Spleen (tissue), 11 donors: ENCODE data around the gene ITGAE. TPM values are rescaled to one million over a fixed set of nuclear protein-coding genes. Genes with fewer than 3 reads are reported as not detected.
A peak's percentile ranks its signal among the peaks of the same experiment; 100 is the strongest.

Experiments used
- DNase-seq: peaks from one replicate; pipeline ENCODE4 v3.0.0-alpha.2; 2020
- H3K27ac ChIP-seq, 8 donors: fragments of 200-600 bp; sonication (generic) in 7 of 8; 1 replicate in 4 of 8; 2 replicates in 4 of 8; pipeline versions ENCODE4 v1.5.0 to v1.8.0; 2016 to 2021; ENCODE audit warnings: inconsistent platforms in 4 of 8, mild to moderate bottlenecking in 4 of 8, moderate library complexity in 1 of 8
- H3K27me3 ChIP-seq, 7 donors: fragments of 200-600 bp; sonication (generic) in 6 of 7; replicated peaks in 1 of 7; 1 replicate in 4 of 7; 2 replicates in 3 of 7; pipeline versions ENCODE4 v1.5.0 to v1.8.0; 2016 to 2021; ENCODE audit warnings: inconsistent platforms in 3 of 7, mild to moderate bottlenecking in 1 of 7
- H3K36me3 ChIP-seq, 6 donors: fragments of 200-600 bp; sonication (generic) in 5 of 6; 1 replicate in 4 of 6; 2 replicates in 2 of 6; pipeline versions ENCODE4 v1.5.0 to v1.8.0; 2016 to 2021; ENCODE audit warnings: inconsistent platforms in 2 of 6
- H3K4me1 ChIP-seq, 6 donors: fragments of 200-600 bp; sonication (generic) in 5 of 6; 1 replicate in 3 of 6; 2 replicates in 3 of 6; pipeline versions ENCODE4 v1.5.0 to v1.8.0; 2016 to 2021; ENCODE audit warnings: inconsistent platforms in 3 of 6
- H3K4me3 ChIP-seq, 8 donors: fragments of 200-600 bp; sonication (generic) in 7 of 8; 1 replicate in 4 of 8; 2 replicates in 4 of 8; pipeline versions ENCODE4 v1.5.0 to v1.8.0; 2016 to 2021; ENCODE audit warnings: inconsistent platforms in 4 of 8, mild to moderate bottlenecking in 4 of 8, moderate library complexity in 2 of 8
- H3K9me3 ChIP-seq, 8 donors: fragments of 200-600 bp; sonication (generic) in 7 of 8; 1 replicate in 4 of 8; 2 replicates in 4 of 8; pipeline versions ENCODE4 v1.5.0 to v1.8.0; 2016 to 2021; ENCODE audit warnings: inconsistent platforms in 4 of 8
- POLR2A ChIP-seq, 3 donors: fragments of 450-650 bp; IDR thresholded peaks; one replicate each; pipeline ENCODE4 v1.5.1; 2017; ENCODE audit warnings: antibody characterized with exemption in 3 of 3, mild to moderate bottlenecking in 1 of 3
- POLR2AphosphoS5 ChIP-seq, 3 donors: sonication (generic); formaldehyde crosslinking; IDR thresholded peaks; one replicate each; pipeline ENCODE4 v1.5.1; 2017; ENCODE audit warnings: antibody characterized with exemption in 3 of 3
- WGBS, 5 donors: extraction: QIAGEN DNeasy Blood & Tissue Kit in 3 of 5; methylation state at CpG; one replicate each; pipeline versions ENCODE4 v1.1.5 to v1.1.7; 2013 to 2018; 5-methylcytosine and 5-hydroxymethylcytosine counted together
- intact Hi-C: fragments of 100-400 bp; cut with DNase I; formaldehyde crosslinking; loops from one replicate; pipeline ENCODE4 v1.15.0; 2023; ENCODE audit warnings: low total_unique reads
- polyA plus RNA-seq, 3 donors: library from polyadenylated mRNA; stranded (reverse); fragments of 200-250 nt; gene quantifications; one replicate each; pipeline ENCODE4 v1.2.1, GENCODE V29; 2013
- total RNA-seq, 7 donors: library from RNA; depleted of rRNA in 3 of 7; stranded (reverse); fragments of >200 nt in 3 of 7; fragmentation: NEBNext Ultra II Directional in 4 of 7; extraction: Animal tissue kit (Norgen Biotek cat#: 25700) in 4 of 7; gene quantifications; one replicate each; pipeline versions ENCODE4 v1.1.0 to v1.2.1, GENCODE V29; 2016 to 2021
- TF ChIP-seq, protein P1 (sequence below), 11 experiments: fragments of 200-600 bp in 7 of 11; fragments of 450-650 bp in 4 of 11; sonication (generic) in 4 of 11; IDR thresholded peaks in 8 of 11; conservative IDR thresholded peaks in 3 of 11; 1 replicate in 7 of 11; 2 replicates in 4 of 11; pipeline versions ENCODE4 v1.4.0 to v1.8.0; 2016 to 2021; ENCODE audit warnings: antibody characterized with exemption in 11 of 11, inconsistent platforms in 4 of 11, mild to moderate bottlenecking in 1 of 11
- donor health status: healthy with polysubstance abuse.
- donor health status: DM: no; HTN: no; CAD: no; lungs with moderate emphysema.
- donor health status: DM: no; HTN: no; CAD: no.
- donor health status: Bipolar disorder and iron deficiency.
- donor health status: healthy.
- donor health status: DM: no; HTN: no; CAD: no.
- donor health status: DM: yes; HTN: yes; CAD: no.

The ITGAE gene
- total and polyA plus RNA-seq, 10 donors, result 20.3 to 91.1 (median 28.2) TPM

- H3K36me3 ChIP-seq, result peaks cover 0 to 56% (median 30%) of the 10 kb centered on the region in 6 donors
- intact Hi-C loops, result no loop called here
- DNase-seq, result no peak
These were observed 4.6 kb upstream of the ITGAE start for GRCh38 chr17:3805581-3805980.

GRCh38 chr17:3804503-3804931, 3.5 kb upstream of the ITGAE start:
- Histone ChIP-seq H3K27ac (peak overlapping the region in 4 of 8 donors; percentile 59 to 83 (median 77)), H3K9me3 (no peaks in the 10 kb centered on the region), H3K4me1 (peaks cover 0 to 54% (median 32%) of the 10 kb centered on the region in 6 donors), H3K4me3 (peak overlapping the region in 1 of 8 donors; percentile 3), H3K36me3 (peaks cover 0 to 45% (median 21%) of the 10 kb centered on the region in 6 donors), H3K27me3 (no peaks in the 10 kb centered on the region)
- no peak for TF ChIP-seq POLR2A (IDR thresholded peaks at IDR 0.05)
- TF ChIP-seq, protein P1, sequence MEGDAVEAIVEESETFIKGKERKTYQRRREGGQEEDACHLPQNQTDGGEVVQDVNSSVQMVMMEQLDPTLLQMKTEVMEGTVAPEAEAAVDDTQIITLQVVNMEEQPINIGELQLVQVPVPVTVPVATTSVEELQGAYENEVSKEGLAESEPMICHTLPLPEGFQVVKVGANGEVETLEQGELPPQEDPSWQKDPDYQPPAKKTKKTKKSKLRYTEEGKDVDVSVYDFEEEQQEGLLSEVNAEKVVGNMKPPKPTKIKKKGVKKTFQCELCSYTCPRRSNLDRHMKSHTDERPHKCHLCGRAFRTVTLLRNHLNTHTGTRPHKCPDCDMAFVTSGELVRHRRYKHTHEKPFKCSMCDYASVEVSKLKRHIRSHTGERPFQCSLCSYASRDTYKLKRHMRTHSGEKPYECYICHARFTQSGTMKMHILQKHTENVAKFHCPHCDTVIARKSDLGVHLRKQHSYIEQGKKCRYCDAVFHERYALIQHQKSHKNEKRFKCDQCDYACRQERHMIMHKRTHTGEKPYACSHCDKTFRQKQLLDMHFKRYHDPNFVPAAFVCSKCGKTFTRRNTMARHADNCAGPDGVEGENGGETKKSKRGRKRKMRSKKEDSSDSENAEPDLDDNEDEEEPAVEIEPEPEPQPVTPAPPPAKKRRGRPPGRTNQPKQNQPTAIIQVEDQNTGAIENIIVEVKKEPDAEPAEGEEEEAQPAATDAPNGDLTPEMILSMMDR (IDR thresholded peaks at IDR 0.05 in 8 of 11, conservative IDR thresholded peaks at IDR 0.05 in 3 of 11), result no peak
- TF ChIP-seq POLR2AphosphoS5 (IDR thresholded peaks at IDR 0.05), result no peak
- 38 to 62% (median 61%) methylated on average over 6 of the region's 6 CpGs for WGBS, 5 donors
- intact Hi-C loops, result no loop called here
- DNase-seq, result no peak

More at GRCh38 chr17:3805581-3805980, 4.6 kb upstream of the ITGAE start:
- no peaks in the 10 kb centered on the region for H3K9me3 ChIP-seq
- peak overlapping the region in 1 of 8 donors; percentile 81 for H3K27ac ChIP-seq
- H3K4me3 ChIP-seq, result no peak overlapping the region
- TF ChIP-seq, protein P1 (IDR thresholded peaks at IDR 0.05 in 8 of 11, conservative IDR thresholded peaks at IDR 0.05 in 3 of 11), result no peak
- H3K27me3 ChIP-seq, result no peaks in the 10 kb centered on the region
- peaks cover 0 to 54% (median 27%) of the 10 kb centered on the region in 6 donors for H3K4me1 ChIP-seq
- 70 to 100% (median 96%) methylated on average over 5 of the region's 5 CpGs for WGBS, 5 donors

GRCh38 chr17:3803308-3803640, 2.3 kb upstream of the ITGAE start:
- Histone ChIP-seq H3K4me1 (peaks cover 1 to 67% (median 44%) of the 10 kb centered on the region in 6 donors), H3K27ac (peak overlapping the region in 6 of 8 donors; percentile 59 to 83 (median 69)), H3K9me3 (no peaks in the 10 kb centered on the region), H3K27me3 (no peaks in the 10 kb centered on the region), H3K36me3 (peaks cover 0 to 33% (median 11%) of the 10 kb centered on the region in 6 donors), H3K4me3 (peak overlapping the region in 1 of 8 donors; percentile 1)
- WGBS, 5 donors, result 47 to 78% (median 65%) methylated on average over 5 of the region's 5 CpGs
- intact Hi-C loops, result no loop called here
- no peak for DNase-seq
- TF ChIP-seq, protein P1 (IDR thresholded peaks at IDR 0.05 in 8 of 11, conservative IDR thresholded peaks at IDR 0.05 in 3 of 11), result no peak

GRCh38 chr17:3802461-3803307, 1.7 kb upstream of the ITGAE start:
- no peaks in the 10 kb centered on the region for H3K9me3 ChIP-seq
- peaks cover 4 to 72% (median 46%) of the 10 kb centered on the region in 6 donors for H3K4me1 ChIP-seq
- no peak for DNase-seq
- peaks cover 0 to 27% (median 6%) of the 10 kb centered on the region in 6 donors for H3K36me3 ChIP-seq
- H3K27ac ChIP-seq, result peak overlapping the region in 7 of 8 donors; percentile 54 to 83 (median 65)
- no peaks in the 10 kb centered on the region for H3K27me3 ChIP-seq
- intact Hi-C loops, result no loop called here
- peak overlapping the region in 1 of 8 donors; percentile 1 for H3K4me3 ChIP-seq
- 35 to 78% (median 52%) methylated on average over 15 to 19 of the region's 19 CpGs for WGBS, 5 donors
- TF ChIP-seq, protein P1 (IDR thresholded peaks at IDR 0.05 in 8 of 11, conservative IDR thresholded peaks at IDR 0.05 in 3 of 11), result no peak
- TF ChIP-seq POLR2A (IDR thresholded peaks at IDR 0.05) (no peak), POLR2AphosphoS5 (IDR thresholded peaks at IDR 0.05) (peak in 2 of 3 donors; percentile 44 to 48)
